Raji (cell line): ENCODE results near the gene SOX21.

Source experiments
- POLR2A ChIP-seq: IDR thresholded peaks from 2 replicates; pipeline ENCODE4 v1.6.1; 2011; ENCODE audit warnings: low read depth, low read length, control low read depth; ENCODE audit not compliant: insufficient read depth

The SOX21 gene

GRCh38 chr13:94712287-94712811 is at the start of gene SOX21:
Gene SOX21 (minus strand): TSS chr13:94712545. CDS start chr13:94712049, 496 bp downstream.
- no peak for TF ChIP-seq POLR2A

DNA sequence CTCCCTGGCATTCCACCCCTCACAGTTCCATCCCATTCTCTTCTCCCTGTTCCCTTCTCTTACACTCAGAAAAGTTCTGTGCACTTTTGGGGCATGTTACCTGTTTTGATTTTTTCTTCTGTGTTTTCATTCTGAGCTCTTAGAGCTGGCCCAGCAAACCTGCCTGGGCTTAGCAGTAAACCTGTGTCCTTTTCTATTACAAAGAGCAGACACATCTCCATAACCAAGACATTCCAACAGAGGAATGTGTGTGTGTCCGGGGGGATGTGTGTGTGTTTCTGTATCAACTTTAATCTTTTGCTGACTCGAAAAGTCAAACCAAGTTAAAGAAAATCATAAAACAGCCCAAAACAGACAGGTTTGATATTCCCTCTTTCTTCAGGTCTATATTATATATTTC is 49.1 kb upstream of the SOX21 start:
- TF ChIP-seq POLR2A: no peak

GRCh38 chr13:94759120-94759728 is 46.9 kb upstream of the SOX21 start:
- no peak for TF ChIP-seq POLR2A

DNA sequence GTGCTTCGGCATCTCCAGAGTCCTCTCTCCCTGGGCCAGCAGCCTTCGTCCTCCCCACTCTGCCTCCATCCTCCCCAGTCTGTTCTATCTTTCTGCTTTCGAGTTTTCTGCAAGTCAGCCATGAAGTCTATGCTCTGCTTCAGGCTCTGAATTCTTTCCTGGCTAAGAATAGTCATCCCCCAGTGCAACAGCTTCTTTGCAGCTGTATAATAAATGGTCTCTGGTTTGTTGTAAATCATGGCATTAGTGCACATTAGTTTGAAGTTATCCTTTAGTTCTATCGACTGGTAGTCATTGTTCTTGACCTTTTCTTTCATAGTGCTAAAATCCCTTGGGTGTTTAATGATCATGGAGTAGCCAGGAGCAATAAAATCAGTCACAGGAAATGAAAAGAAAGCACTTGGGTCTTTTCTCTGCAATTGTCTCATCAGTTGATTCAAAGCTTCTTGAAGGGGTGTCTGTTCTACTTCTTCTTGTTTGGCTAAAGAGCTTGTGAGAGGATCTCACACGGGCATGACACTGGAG is 46.2 kb upstream of the SOX21 start:
- TF ChIP-seq POLR2A: no peak

- TF ChIP-seq POLR2A: no peak
Observed at GRCh38 chr13:94753327-94753726, 41.0 kb upstream of the SOX21 start.

GRCh38 chr13:94749162-94749561 is 36.8 kb upstream of the SOX21 start:
- no peak for TF ChIP-seq POLR2A

GRCh38 chr13:94739235-94739634 is 26.9 kb upstream of the SOX21 start:
- TF ChIP-seq POLR2A: no peak

GRCh38 chr13:94731028-94731427 is 18.7 kb upstream of the SOX21 start:
- no peak for TF ChIP-seq POLR2A

DNA sequence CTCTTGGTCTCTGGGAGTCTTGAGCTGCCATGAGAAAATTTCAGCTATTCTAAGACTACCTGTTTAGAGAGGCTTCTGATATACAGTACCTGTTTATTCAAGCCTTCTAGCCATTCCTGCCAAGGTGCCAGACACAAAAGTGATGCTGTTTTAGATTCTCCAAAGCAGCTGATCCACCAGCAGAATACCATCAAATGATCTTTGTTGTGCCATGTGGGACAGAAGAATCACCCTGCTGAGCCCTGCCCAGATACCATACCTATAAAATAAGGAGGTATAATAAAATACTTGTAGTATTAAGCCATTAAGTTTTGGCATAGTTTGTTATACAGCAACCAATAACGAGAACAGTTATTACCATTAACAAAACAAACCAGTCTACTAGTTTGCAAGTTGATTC is 14.1 kb upstream of the SOX21 start:
- no peak for TF ChIP-seq POLR2A

DNA sequence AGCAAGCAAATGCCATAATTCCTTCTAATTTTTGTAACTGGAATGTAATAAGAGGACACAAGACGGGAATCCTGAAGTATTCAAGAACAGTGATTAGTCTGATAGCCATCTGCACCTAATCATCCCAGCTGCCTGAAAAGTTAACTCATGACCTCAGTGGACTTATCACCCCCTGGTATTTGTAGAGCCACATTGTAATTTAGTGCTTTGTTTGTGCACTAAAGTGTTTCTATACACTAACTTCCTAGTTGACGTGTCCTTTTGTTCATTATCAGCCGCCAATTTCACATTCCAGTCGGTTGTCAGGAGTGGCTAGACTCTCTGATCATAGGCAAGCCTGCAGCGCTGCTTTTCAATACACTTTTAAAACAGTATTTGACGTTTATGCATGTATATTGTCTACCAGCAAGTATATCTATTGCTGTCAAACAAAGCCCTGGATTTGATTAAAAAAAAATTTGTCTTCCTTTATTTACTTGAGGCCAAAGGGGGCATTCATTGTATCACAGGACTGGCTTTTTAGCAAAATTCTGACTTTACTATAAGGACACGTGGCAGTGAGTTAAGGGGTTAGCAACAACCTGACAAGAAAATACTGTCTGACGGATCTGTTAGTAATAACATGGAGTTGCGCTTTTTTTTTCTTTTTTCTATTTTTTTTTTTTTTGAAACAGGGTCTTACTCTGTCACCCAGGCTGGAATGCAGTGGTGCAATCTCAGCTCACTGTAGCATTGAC is 10.4 kb upstream of the SOX21 start:
- TF ChIP-seq POLR2A: no peak

DNA sequence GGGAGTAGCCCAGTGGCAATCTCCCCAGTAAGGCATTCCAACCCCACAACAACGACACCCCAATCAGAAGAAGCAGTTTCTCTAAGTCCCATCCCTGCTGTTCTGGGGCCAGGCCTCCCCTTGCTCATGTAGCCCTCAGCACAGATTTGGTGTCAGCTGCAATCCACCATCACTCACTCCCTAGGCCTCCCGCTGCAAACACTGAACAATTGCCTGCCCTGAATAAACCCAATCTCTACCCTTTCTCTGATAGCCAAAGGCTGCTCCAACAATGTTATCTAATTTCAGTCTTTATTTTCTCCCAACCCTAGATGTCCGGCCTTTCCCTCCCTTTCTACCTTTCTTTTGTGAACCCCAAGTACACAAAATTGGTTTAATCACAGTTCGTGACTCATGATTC is 5.6 kb upstream of the SOX21 start:
- no peak for TF ChIP-seq POLR2A

GRCh38 chr13:94716016-94716415 is 3.7 kb upstream of the SOX21 start:
- TF ChIP-seq POLR2A: no peak

- no peak for TF ChIP-seq POLR2A
Observed at GRCh38 chr13:94713561-94714182, 1.3 kb upstream of the SOX21 start.

- no peak for TF ChIP-seq POLR2A
Observed at GRCh38 chr13:94712812-94713560, 641 bp upstream of the SOX21 start.
